ENCODE data around the gene CCDC201. TPM values are rescaled to one million over a fixed set of nuclear protein-coding genes. Genes with fewer than 3 reads are reported as not detected.

The CCDC201 gene
- not detected for total RNA-seq

GRCh38 chr7:45873035-45873354 lies at the start of gene CCDC201:
Gene CCDC201, minus strand, starts transcription at chr7:45873082. Its CDS starts 75 bp downstream, at chr7:45873007.
- DNase-seq (ENCODE audit: low spot score): no peak

GRCh38 chr7:45921699-45922519 lies 49.0 kb upstream of the CCDC201 start:
- peak; percentile 68 for DNase-seq (ENCODE audit: low spot score)

- DNase-seq (ENCODE audit: low spot score): no peak
These were observed 48.5 kb upstream of the CCDC201 start for GRCh38 chr7:45921381-45921698.

GRCh38 chr7:45920502-45921380 lies 47.9 kb upstream of the CCDC201 start, which contains the start of gene IGFBP3:
Gene IGFBP3, minus strand, starts transcription at chr7:45921272. Its CDS starts 132 bp downstream, at chr7:45921140.
- DNase-seq (ENCODE audit: low spot score): peak; percentile 54

- DNase-seq (ENCODE audit: low spot score): no peak
These were observed 47.1 kb upstream of the CCDC201 start for GRCh38 chr7:45919993-45920459.

GRCh38 chr7:45919231-45919784 lies 46.4 kb upstream of the CCDC201 start:
- DNase-seq (ENCODE audit: low spot score): no peak

GRCh38 chr7:45918556-45918955 lies 45.7 kb upstream of the CCDC201 start:
- no peak for DNase-seq (ENCODE audit: low spot score)

GRCh38 chr7:45917658-45918057 lies 44.8 kb upstream of the CCDC201 start:
- DNase-seq (ENCODE audit: low spot score): peak; percentile 76

- no peak for DNase-seq (ENCODE audit: low spot score)
These were observed 44.2 kb upstream of the CCDC201 start for GRCh38 chr7:45917064-45917463.

- DNase-seq (ENCODE audit: low spot score): no peak
These were observed 42.7 kb upstream of the CCDC201 start for GRCh38 chr7:45915606-45916005.

- DNase-seq (ENCODE audit: low spot score): no peak
These were observed 42.0 kb upstream of the CCDC201 start for GRCh38 chr7:45914911-45915310.

GRCh38 chr7:45912972-45913371 lies 40.1 kb upstream of the CCDC201 start:
- no peak for DNase-seq (ENCODE audit: low spot score)

GRCh38 chr7:45911311-45911710 lies 38.4 kb upstream of the CCDC201 start:
- DNase-seq (ENCODE audit: low spot score): no peak

- DNase-seq (ENCODE audit: low spot score): no peak
These were observed 38.0 kb upstream of the CCDC201 start for GRCh38 chr7:45910855-45911254.

GRCh38 chr7:45909561-45909960 lies 36.7 kb upstream of the CCDC201 start:
- no peak for DNase-seq (ENCODE audit: low spot score)

- no peak for DNase-seq (ENCODE audit: low spot score)
These were observed 29.9 kb upstream of the CCDC201 start for GRCh38 chr7:45902820-45903219.

GRCh38 chr7:45901566-45901965 lies 28.7 kb upstream of the CCDC201 start:
- DNase-seq (ENCODE audit: low spot score): no peak

GRCh38 chr7:45898222-45898621 lies 25.3 kb upstream of the CCDC201 start:
- DNase-seq (ENCODE audit: low spot score): no peak

GRCh38 chr7:45897042-45897690 lies 24.3 kb upstream of the CCDC201 start:
- no peak for DNase-seq (ENCODE audit: low spot score)

GRCh38 chr7:45894665-45895062 lies 21.8 kb upstream of the CCDC201 start:
- no peak for DNase-seq (ENCODE audit: low spot score)

GRCh38 chr7:45893996-45894664 lies 21.2 kb upstream of the CCDC201 start:
- no peak for DNase-seq (ENCODE audit: low spot score)

All from mucosa of gallbladder (tissue), 1 donor.